ENCODE results near the gene VMP1.

The VMP1 gene

GRCh38 chr17:59693582-59693981 lies 13.9 kb upstream of the VMP1 start:
- TF ChIP-seq CTCF (conservative IDR thresholded peaks at IDR 0.05; ENCODE audit: low read length), result no peak
- no peak overlapping the region for H3K4me3 ChIP-seq (ENCODE audit: low read length)
- no peak for DNase-seq (ENCODE audit: low read depth)

DNA sequence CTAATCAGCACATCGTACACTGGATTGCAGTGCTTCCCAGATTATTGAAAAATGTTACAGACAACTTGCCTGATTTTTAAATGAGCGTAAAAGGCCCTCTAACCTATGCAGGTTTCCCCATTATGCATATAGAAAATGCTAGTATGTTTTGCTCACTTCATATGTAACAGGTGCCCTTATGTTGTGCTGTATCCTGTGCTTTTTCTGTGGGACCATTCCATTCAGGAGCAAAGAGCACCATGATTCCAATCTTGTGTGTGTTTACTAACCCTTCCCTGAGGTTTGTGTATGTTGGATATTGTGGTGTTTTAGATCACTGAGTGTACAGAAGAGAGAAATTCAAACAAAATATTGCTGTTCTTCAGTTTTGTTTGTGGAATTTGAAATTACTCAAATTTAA lies 13.1 kb upstream of the VMP1 start:
- no peak for TF ChIP-seq CTCF (conservative IDR thresholded peaks at IDR 0.05; ENCODE audit: low read length)
- no peak overlapping the region for H3K4me3 ChIP-seq (ENCODE audit: low read length)
- no peak for DNase-seq (ENCODE audit: low read depth)

- peak; percentile 58 for DNase-seq (ENCODE audit: low read depth)
- H3K4me3 ChIP-seq (ENCODE audit: low read length), result no peak overlapping the region
- TF ChIP-seq CTCF (conservative IDR thresholded peaks at IDR 0.05; ENCODE audit: low read length), result no peak
These were observed 11.3 kb upstream of the VMP1 start for GRCh38 chr17:59695945-59696681.

DNA sequence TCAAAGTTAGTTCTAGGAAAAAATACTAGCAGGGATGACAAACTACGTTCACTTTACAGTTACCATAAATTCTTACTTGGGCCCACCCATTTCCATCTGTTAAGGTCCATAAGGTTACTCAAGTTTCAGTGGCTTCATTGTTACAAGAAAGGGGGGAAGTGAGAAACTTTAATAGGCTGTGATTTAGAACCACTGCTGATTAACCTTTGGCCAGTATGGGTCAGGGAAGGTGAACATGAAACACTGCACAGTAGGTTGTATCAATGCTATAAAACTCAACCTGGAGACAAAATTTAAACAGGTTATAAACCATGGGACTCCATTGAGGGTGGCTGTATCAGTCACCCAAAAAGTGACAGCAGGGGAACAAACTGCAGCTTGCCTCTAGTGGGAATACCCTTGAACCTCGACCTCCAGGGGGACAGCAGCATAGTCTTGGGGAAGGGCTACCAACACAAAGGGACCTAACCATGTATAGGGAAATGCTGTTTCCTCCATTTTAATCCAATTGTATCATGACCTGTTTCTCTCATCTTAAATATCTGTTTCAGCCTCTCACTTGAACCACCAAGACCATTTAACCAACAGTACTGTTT lies 10.7 kb upstream of the VMP1 start:
- no peak for TF ChIP-seq CTCF (conservative IDR thresholded peaks at IDR 0.05; ENCODE audit: low read length)
- H3K4me3 ChIP-seq (ENCODE audit: low read length), result no peak overlapping the region
- no peak for DNase-seq (ENCODE audit: low read depth)

- no peak for TF ChIP-seq CTCF (conservative IDR thresholded peaks at IDR 0.05; ENCODE audit: low read length)
- no peak overlapping the region for H3K4me3 ChIP-seq (ENCODE audit: low read length)
- DNase-seq (ENCODE audit: low read depth), result no peak
These were observed 9.3 kb upstream of the VMP1 start for GRCh38 chr17:59698143-59698542.

DNA sequence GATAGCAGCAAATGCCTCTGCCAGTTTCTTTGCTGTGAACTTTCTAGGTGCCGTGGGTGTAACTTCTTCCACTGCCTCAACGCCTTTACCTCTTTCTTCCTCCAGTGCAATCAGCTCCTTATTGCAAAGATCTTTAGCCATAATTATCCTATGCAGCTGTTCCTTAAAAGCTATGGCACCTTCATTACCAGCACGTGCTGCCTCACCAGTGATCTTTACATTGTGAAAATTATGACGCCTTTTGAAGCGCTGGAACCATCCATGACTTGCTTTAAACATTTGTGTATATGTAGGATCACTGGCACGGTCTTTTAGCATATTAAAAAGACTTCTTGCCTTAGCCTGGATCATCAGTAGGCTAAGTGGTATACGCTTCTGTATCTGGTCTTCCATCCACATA lies 8.2 kb upstream of the VMP1 start:
- no peak for TF ChIP-seq CTCF (conservative IDR thresholded peaks at IDR 0.05; ENCODE audit: low read length)
- DNase-seq (ENCODE audit: low read depth), result no peak
- H3K4me3 ChIP-seq (ENCODE audit: low read length), result no peak overlapping the region

- no peak overlapping the region for H3K4me3 ChIP-seq (ENCODE audit: low read length)
- DNase-seq (ENCODE audit: low read depth), result no peak
- TF ChIP-seq CTCF (conservative IDR thresholded peaks at IDR 0.05; ENCODE audit: low read length), result no peak
These were observed 7.7 kb upstream of the VMP1 start for GRCh38 chr17:59699786-59700185.
